GM18507 (cell line): ENCODE data around the gene EFTUD2.

ENCODE experiments used
- DNase-seq: peaks from one replicate; pipeline ENCODE4 v3.0.0; 2011; ENCODE audit warnings: low read depth; ENCODE audit not compliant: insufficient read length; ENCODE audit errors: extremely low spot score
- FAIRE-seq: peaks from 2 replicates; lab custom pipeline; 2011; peaks lifted over from hg19 to GRCh38; lab: Jason Lieb, UNC

The EFTUD2 gene

DNA sequence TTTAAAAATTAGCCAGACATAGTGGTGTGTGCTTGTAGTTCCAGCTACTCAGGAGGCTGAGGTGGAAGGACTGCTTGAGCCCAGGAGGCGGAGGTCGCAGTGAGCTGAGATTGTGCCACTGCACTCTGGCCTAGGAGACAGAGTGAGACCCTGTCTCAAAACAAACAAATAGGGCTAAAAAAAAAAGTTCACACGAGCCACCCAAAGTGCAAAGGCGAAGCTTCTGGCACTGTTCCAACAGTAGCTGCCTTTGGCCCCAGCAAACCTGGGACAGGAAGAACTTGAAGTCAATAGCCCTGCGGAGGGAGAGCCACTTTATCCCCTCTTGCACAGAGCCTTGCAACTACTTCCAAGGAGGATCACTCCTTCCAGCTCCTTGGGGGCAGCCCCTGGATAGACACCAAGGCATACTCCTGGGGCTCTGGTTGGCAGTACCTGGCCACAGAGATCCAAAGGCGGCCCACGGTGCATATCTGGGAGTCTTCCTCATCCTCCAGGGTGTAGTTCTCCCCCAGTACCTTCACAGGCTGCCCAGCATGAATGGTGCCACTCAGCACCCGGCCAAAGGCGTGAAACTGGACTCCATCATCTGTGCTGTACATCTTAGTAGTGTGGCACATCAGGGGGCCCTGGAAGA lies 36.8 kb downstream of the EFTUD2 start:
- no peak for DNase-seq
- no peak for FAIRE-seq

DNA sequence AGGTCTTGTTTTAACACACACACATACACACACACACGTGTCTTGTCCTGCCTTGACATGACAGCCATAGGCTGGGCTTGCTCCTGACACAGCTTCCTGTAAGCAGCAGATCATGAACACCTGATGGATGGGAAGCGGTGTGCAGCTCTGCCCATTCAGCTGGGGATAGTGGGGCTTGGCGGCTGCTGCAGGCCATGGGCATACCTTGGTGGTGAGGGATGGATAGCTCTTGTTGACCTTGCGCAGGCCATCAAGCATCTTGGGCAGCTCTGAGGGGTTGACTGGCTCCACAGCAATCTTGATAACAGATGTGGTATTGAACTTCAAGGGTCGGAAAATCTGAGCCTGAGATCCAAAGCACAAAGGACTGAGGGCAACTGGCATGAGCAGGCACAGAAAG lies 39.5 kb downstream of the EFTUD2 start:
- no peak for DNase-seq
- no peak for FAIRE-seq

DNA sequence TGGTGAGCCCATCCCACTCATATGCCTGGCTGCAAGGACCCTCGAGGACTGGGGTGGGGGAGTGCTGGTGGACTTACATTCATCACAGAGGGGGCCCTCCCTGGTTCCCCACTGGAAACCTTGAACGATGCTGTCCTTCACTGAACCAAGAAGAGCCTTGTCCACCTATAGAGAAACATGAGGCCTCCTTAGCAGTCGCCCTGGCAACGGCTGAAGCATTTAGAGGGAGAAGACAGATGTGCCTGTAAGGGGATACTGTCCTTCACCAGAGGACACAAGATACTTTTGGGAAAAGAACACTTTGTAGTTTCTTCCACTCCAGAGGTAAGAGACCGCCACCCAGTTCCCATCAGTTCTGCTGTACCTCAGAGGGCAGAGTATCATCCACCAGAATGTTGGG lies 45.1 kb downstream of the EFTUD2 start:
- FAIRE-seq: no peak
- DNase-seq: no peak

DNA sequence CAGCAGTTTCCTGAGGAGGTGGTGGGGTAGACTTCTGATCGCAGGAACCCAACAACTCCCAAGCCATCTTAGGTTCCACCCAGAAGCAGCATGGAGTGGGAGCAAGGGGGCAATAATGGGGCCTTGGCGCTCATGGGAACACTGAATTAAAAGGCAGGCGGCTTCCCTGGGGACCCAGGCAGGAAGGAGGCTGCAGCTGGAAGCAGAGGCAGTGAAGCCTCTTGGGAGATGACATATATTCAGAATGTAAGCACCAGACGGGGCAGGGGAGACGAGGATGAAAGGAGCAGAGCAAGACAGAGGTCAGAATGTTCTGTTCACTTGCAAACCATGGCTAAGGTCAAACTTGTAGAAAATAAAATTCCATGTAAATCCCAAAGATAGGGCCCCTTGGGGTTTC lies 48.6 kb downstream of the EFTUD2 start:
- no peak for FAIRE-seq

DNA sequence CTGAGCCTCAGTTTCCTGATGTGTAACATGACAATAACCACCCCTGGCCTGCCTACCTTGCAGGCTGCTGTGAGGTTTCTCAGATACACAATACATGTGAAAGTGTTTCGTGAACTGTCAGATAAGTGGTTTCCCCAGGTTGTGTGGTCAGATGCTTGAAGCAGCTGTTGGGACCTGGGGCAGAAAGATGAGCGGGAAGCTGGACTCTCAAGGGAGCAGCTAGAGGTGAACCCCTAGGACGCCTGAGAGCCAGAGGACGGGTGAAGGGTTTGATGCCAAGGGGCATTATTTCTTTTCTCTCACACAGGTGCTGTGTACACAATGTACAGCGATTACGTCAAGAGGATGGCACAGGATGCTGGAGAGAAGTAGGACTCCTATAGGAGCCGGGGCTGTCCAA lies 49.2 kb downstream of the EFTUD2 start:
- FAIRE-seq: no peak
- no peak for DNase-seq

More for the DNA sequence above, 48.6 kb downstream of the EFTUD2 start:
- no peak for DNase-seq

DNA sequence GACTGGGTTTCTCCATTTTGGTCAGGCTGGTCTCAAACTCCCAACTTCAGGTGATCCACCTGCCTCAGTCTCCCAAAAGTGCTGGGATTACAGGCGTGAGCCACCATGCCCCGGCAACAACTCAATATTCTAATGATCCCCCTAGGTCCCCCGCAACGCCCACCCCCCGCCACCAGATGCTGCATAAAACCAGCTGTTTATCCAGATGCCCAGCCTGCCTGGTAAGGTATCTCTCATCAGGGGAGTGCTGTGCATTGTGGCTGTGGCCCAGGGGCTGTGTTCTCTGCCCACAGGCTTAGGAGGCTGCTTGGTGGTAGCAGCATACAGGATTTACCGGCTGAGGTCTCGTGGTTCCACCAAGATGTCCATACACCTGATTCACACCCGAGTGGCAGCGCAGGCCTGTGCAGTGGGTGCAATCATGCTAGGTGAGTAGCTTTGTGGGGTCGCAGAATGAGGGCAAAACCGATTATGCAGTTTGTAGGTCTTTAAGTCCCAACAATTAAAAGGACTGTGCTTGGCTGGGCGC lies 50.2 kb downstream of the EFTUD2 start:
- FAIRE-seq (no peak), DNase-seq (no peak)

DNA sequence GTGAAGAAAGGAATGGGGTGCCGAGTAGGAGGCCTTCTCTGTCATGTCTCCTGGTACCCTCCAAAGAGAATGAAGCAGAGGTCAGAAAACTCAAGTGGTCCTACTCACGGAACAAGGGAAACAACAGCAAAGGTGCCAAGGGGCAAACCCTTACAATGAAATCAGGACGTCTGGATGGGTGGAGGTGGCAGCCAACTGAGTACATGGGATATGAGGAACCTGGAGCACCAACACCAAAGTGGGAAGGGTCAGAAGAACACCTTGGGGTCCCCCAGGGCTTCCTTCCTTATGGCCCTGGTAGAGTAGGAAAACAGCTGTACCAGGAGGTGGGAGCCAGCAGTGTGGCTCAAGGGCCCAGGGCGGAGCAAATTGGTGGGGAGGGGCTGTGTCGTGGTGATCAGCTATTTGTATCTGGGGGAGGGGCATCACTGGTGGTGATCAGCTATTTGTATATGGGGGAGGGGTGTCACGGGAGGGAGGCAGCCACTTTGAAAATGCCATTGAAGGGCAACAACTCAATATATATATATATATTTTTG lies 50.9 kb downstream of the EFTUD2 start:
- DNase-seq: no peak
- FAIRE-seq: no peak

DNA sequence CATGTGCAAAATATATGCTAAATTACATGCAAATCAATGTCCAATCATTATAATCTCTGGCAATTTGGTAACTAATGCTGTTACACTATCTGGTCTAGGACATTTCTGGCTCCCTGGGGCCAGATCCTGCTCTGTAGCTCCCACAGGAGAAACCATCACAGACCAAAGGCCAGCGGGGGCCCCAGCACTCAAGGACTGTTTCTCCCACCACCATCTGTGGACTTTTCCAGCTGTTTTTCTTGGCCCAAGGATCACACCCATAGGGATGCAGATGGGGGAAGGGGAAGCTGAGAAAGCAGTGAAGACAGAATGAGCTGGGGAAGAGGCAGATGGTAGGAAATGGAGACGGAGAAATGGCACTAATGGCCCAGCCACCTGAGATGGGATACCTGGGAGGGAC lies 51.7 kb downstream of the EFTUD2 start, which contains the start of gene HIGD1B:
HIGD1B (plus strand) TSS at position 298 of the 400 bp plus-strand sequence. CDS start 270 bp downstream, outside the sequence.
- no peak for DNase-seq
- FAIRE-seq: no peak

DNA sequence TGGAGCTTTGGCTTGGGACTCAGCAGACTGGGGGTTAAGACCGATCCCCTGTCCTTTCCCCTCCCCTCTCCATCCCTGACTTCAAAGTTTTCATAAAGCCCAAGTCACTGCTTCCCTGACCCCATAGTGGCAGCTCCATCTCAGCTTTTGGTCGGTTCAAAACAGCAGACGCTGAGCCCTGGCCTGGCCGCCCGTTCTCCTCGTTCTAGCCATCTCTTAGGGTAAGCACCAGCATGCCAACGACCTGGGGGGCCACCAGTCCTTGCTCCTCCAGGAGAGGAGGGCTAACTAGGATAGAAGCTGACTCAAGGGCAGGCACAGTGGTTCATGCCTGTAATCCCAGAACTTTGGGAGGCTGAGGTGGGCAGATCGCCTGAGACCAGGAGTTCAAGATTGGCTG lies 53.0 kb downstream of the EFTUD2 start:
- DNase-seq (no peak), FAIRE-seq (no peak)

DNA sequence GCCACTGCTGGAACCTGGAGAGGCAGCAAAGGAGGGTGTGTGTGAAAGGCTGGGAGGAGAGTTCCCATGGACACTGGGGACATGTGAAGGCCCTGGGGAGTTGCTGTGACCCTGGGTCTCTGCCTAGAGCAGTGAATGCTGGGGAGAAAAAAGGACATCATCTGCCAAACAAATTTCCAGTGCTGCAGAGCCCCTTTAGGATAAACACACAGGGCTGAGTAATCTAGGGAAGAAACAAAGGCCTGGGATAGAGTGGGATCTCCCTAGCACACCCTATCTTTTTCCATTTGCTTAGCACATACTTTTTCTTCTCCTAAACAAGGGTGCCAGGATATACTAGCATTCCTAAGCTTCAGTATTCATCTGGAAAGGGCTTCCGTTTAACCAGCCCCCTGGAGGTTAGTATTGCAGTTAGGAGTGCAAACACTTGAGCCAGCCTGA lies 54.8 kb downstream of the EFTUD2 start:
- DNase-seq (no peak), FAIRE-seq (no peak)

DNA sequence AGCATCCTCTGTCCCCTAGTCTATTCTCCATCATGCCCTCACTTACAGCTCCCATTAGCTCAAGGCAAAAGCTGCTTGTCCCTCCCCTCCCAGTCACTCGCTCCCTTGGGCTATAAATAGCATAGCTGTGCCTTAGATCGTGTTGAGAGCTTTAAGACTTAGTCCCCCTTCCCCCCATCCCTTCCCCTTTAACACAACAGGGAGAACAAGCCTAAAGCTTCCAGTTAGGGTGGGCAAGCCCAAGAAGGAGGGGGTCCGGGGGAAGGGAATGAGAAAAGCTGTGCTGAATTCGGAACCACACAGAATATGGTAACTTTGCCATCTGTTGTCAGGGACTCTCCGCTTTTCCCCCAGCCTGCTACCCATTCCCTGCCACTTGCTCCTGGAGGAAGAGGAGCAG lies 56.5 kb downstream of the EFTUD2 start:
- DNase-seq: no peak
- FAIRE-seq: no peak

DNA sequence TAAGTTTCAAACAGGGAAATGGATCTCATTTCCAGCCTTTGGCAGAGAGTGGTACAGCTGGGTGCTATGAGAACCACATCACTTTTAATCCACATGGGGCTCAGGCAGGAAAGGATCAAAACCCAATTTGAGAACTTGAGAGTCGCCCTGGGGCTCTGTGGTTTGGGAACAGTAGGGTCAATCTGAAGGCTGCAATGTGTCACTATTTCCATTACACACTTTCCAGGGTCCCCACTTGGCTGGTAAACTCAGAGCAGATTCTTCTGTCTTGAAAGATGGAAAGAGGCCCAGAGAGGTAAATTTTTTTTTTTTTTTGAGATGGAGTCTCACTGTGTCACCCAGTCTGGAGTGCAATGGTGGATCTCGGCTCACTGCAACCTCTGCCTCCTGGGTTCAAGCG lies 58.3 kb downstream of the EFTUD2 start:
- FAIRE-seq (no peak), DNase-seq (no peak)

DNA sequence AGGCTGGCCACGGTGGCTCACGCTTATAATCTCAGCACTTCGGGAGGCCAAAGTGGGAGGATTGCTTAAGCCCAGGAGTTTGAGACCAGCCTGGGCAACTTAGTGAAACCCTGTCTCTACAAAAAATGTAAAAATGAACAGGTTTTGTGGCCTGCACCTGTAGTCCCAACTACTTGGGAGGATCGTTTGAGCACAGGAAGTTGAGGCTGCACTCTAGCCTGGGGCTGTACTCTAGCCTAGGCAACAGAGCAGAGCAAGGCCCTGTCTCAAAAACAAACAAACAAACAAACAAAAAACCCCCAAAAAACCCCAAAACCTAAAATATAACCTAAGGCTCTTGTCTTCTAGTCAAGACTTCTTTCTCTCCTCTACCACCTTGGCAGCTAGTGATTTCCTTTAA lies 59.0 kb downstream of the EFTUD2 start:
- DNase-seq (no peak), FAIRE-seq (no peak)

DNA sequence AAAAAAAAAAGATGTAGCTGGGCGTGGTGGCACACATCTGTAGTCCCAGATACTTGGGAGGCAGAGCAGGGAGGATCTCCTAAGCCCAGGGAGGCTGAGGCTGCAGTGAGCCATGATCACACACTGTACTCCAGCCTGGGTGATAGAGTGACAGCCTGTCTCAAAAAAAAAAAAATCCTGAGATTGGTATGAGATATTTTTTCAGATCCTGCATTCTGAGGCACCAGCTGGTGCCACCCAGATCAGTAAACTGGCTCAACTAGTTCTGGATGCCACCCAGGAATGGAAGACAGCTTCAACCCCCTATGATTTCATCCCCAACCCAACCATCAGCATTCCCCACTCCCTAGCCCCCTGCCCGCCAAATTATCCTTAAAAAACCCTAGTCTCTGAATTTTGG lies 62.0 kb downstream of the EFTUD2 start:
- no peak for DNase-seq
- no peak for FAIRE-seq

DNA sequence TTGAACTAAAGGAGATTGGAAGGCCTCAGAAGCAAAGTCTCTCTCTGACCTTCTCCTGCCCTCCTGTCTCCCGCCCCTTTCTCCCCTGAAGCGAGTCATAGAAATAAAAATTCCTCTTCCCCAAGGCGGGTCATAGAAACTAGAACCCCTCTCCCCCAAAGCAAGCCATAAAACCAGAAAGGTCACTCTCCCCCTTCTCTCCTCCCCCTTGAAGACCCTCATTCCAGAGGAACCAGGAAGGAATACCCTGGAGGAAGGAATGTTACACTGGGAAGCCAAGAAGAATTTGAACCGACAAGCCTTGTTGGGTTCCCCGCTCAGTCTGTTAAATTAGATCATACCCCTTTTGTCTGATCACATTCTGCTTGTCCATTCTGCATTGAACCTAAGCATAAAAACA lies 66.4 kb downstream of the EFTUD2 start:
- no peak for FAIRE-seq
- DNase-seq: no peak

DNA sequence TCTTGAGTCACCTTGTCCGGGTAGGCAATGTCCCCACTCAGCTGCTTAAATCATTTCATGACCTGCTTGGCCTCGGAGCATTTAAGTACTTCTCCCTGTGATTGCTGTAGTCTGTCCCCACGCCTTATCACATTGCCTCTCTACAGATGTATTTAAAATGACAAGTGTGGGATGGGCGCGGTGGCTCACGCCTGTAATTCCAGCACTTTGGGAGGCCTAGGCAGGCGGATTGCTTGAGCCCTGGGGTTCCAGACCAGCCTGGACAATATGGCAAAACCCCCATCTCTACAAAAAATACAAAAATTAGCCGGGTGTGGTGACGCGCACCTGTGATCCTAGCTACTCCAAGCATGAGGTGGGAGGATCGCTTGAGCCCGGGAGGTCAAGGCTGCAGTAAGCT lies 67.9 kb downstream of the EFTUD2 start:
- no peak for DNase-seq
- no peak for FAIRE-seq

DNA sequence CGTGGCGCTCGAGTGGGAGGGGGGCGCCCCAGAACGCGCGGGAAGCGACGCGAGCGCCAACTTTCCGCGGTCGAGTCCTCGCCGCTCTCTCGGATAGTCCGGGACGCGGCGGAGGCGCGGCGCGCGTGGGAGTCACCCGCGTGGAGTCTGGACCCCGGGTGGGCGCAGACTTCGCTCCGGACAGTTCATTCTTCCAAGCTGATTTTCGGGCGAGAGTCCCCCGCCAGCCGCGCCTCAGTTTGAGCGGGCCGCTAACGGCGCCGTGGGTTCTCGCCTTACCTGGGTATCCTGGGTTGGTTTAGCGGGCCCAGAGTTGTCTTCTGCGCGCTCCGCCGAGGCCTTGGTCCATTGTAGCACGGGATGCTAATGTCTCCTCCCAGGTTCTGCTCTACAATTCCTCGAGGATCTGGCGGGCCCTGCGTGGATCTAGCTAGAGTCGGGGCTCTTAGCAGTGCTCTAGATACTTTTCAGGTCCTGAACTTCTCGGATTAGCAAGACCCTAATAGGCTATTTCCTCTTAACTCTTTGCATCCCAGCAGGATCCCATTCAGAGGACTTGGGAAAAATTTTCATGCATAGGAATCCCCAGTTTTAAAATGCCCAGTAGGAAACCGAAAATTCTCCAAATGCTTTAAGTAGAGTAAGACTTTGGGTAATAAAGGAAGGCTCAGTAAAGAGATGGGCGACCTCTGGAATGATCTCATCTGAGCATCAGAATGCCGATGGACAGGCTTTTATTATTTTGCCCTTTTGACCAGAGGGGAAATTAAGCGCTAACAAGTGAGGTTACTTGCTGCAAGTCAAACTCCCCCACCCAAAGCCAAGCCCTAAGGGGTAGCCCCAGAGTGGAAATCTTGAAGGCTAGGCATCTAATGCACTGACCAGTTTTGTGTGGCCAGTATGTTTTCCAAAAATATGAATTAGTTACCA lies 68.6 kb downstream of the EFTUD2 start:
- DNase-seq (no peak), FAIRE-seq (no peak)

DNA sequence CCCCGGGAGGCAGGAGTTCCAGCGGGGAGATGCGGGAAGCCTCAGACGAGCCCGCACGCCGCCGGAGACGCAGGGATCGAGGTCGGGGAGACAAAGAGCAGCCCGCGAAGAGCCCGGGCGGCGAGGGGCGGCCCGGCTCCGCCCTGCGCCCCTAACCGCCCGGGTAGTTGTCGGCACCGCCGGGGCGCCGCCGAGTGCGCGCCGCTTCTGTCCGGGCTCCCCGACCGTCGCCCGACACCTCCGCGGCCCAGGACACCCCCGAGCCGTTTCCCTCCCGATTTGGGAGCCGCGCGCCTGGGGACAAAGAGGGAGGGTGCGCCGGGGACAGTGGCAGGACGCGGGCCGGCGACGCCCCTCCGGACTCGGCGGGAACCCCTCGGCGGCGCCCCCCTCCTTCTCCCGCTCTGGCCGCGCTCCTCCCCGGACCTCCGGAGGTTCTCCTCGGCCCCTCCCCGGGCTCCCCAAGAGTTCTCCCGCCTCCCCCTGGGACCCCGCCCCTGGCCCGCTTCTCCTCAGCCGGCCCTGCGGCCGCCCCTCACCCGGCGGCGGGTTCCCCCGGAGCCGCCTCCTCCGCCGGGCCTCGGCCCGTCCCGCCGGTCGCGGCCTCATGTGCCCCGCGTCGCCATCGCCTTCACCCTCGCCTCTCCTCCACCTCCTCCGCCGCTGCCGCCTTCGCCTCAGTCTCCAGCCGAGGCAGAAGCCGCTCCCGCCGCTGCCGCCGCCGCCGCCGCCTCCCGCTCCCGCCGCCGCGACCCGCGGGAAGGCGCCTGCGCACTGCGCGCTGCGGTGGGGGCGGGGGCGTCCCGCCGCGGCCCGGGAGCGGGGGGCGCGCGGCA lies 69.5 kb downstream of the EFTUD2 start, which contains the start of gene GJC1:
GJC1 (minus strand) TSS at position 765 of the 836 bp plus-strand sequence. CDS start 24,470 bp downstream, outside the sequence.
- DNase-seq (no peak), FAIRE-seq (peak; percentile 38)

DNA sequence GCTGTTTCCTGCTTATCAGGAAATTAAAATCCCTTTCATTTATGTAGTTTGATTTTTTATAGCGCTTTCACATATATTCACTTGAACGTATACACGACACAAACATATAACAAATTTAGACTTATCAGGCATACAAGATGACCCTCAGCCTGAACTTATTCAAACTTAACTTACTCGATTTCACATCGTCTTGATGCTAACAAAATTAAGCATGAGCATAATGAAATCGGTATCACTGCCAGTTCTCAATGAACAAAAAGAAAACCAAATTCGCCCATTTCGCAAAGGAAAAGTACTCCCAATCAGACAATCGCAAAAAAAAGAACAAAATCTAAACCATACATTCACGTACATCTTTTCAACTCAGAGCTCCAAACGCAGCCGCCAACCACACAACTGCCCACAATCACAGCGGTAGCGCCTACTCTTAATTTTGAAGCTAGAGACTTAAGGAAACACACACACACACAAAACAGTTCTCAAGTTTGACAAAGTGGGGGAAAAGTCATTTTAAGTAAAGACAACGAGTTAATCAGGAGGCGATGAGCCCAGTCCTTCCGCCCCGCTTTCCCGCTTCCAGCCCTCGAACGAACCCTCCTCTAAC lies 70.2 kb downstream of the EFTUD2 start:
- peak; percentile 18 for FAIRE-seq

More for the DNA sequence above, 70.2 kb downstream of the EFTUD2 start:
- no peak for DNase-seq
